Endothelial cell of umbilical vein (primary cell): ENCODE measurements around the gene APOC3. TPM values are rescaled to one million over a fixed set of nuclear protein-coding genes. Genes with fewer than 3 reads are reported as not detected.

Experiments
- BruUV-seq: library from RNA; stranded (reverse); fragments of 400-500 nt; replicated peaks from 2 replicates; lab custom pipeline; 2021; lab: Mats Ljungman, UMichigan
- CTCF ChIA-PET: fragments of 300-600, 350-600 bp; sonication (Branson Sonifier 250); formaldehyde crosslinking; loops from one replicate; lab custom pipeline; 2021; ENCODE audit warnings: antibody characterized with exemption, inconsistent platforms; lab: Charles Lee
- POLR2A ChIA-PET: fragments of 300-600, 350-600 bp; sonication (Branson Sonifier 250); formaldehyde crosslinking; loops from one replicate; lab custom pipeline; 2021; ENCODE audit warnings: antibody characterized with exemption, inconsistent platforms; lab: Charles Lee
- DNase-seq: peaks from one replicate; pipeline ENCODE4 v3.0.0-alpha.2; 2011; ENCODE audit warnings: low read depth, low spot score
- FAIRE-seq: peaks from 2 replicates; lab custom pipeline; 2011; peaks lifted over from hg19 to GRCh38; lab: Jason Lieb, UNC
- H2AFZ ChIP-seq: 2 replicates; pipeline ENCODE4 v1.6.0; 2012; ENCODE audit warnings: low read depth, low read length, control low read depth, inconsistent platforms
- H3K27ac ChIP-seq: 2 replicates; pipeline ENCODE4 v1.5.1; 2011; ENCODE audit warnings: low read depth, mild to moderate bottlenecking, control low read depth, low read length, moderate library complexity; ENCODE audit not compliant: insufficient read depth
- H3K27me3 ChIP-seq, 2 experiments: 2 replicates each; pipeline versions ENCODE4 v1.6.0 to v1.6.1; 2011; ENCODE audit warnings: low read length in 2 of 2, mixed read lengths in 1 of 2; ENCODE audit not compliant: control insufficient read depth in 2 of 2, insufficient read depth in 2 of 2
- H3K36me3 ChIP-seq, 2 experiments: 2 replicates in 1 of 2; 3 replicates in 1 of 2; pipeline ENCODE4 v1.5.1; 2011; ENCODE audit warnings: low read length in 2 of 2, mild to moderate bottlenecking in 1 of 2, moderate library complexity in 1 of 2; ENCODE audit not compliant: control insufficient read depth in 2 of 2, insufficient read depth in 2 of 2; ENCODE audit errors: extremely low read depth in 1 of 2
- H3K4me1 ChIP-seq: 3 replicates; pipeline ENCODE4 v1.5.1; 2011; ENCODE audit warnings: mild to moderate bottlenecking, low read length; ENCODE audit not compliant: control insufficient read depth, insufficient read depth; ENCODE audit errors: extremely low read depth
- H3K4me2 ChIP-seq: 2 replicates; pipeline ENCODE4 v1.6.1; 2011; ENCODE audit warnings: low read length, control low read depth, mixed read lengths; ENCODE audit not compliant: insufficient read depth
- H3K4me3 ChIP-seq, 3 experiments: fragments of 200-600 bp in 1 of 3; sonication (generic), shearing (Covaris generic) in 1 of 3; replicated peaks in 1 of 3; 2 replicates each; pipeline ENCODE4 v1.5.1; 2011 to 2016; ENCODE audit warnings: control low read depth in 3 of 3, low read length in 3 of 3, mild to moderate bottlenecking in 2 of 3, inconsistent platforms in 1 of 3, low read depth in 1 of 3, moderate library complexity in 1 of 3; ENCODE audit not compliant: insufficient read depth in 1 of 3
- H3K79me2 ChIP-seq: 2 replicates; pipeline ENCODE4 v1.6.0; 2012; ENCODE audit warnings: low read length, inconsistent platforms; ENCODE audit not compliant: control insufficient read depth, insufficient read depth
- H3K9ac ChIP-seq: replicated peaks from 2 replicates; pipeline ENCODE3; 2011; ENCODE audit warnings: low read length, control low read depth; ENCODE audit not compliant: insufficient read depth; ENCODE audit errors: extremely low read depth
- H3K9me1 ChIP-seq: replicated peaks from 3 replicates; pipeline ENCODE4 v1.6.0; 2011; ENCODE audit warnings: mild to moderate bottlenecking, low read length; ENCODE audit not compliant: control insufficient read depth, insufficient read depth; ENCODE audit errors: extremely low read depth
- H3K9me3 ChIP-seq: replicated peaks from 2 replicates; pipeline ENCODE4 v1.5.1; 2012; ENCODE audit warnings: low read length, inconsistent platforms; ENCODE audit not compliant: control insufficient read depth, insufficient read depth
- H4K20me1 ChIP-seq: replicated peaks from 2 replicates; pipeline ENCODE3; 2011; ENCODE audit warnings: mild to moderate bottlenecking, low read length; ENCODE audit not compliant: control insufficient read depth, insufficient read depth; ENCODE audit errors: extremely low read depth
- EZH2 ChIP-seq: IDR thresholded peaks from 2 replicates; pipeline ENCODE4 v1.6.1; 2012; ENCODE audit warnings: borderline replicate concordance, low read depth, mild to moderate bottlenecking, moderate library complexity, low read length, inconsistent platforms; ENCODE audit not compliant: severe bottlenecking
- FOS ChIP-seq: IDR thresholded peaks from 2 replicates; pipeline ENCODE4 v1.6.1; 2011; ENCODE audit warnings: mild to moderate bottlenecking, low read length, moderate library complexity, borderline replicate concordance; ENCODE audit not compliant: insufficient read depth
- GATA2 ChIP-seq: IDR thresholded peaks from 2 replicates; pipeline ENCODE4 v1.7.0; 2011; ENCODE audit warnings: low read depth, mild to moderate bottlenecking, moderate library complexity, mixed read lengths, low read length; ENCODE audit not compliant: insufficient read length, insufficient read depth
- JUN ChIP-seq: IDR thresholded peaks from 2 replicates; pipeline ENCODE4 v1.6.1; 2011; ENCODE audit warnings: borderline replicate concordance, low read depth; ENCODE audit not compliant: insufficient read length, insufficient read depth
- MYC ChIP-seq: IDR thresholded peaks from one replicate; pipeline ENCODE4 v1.6.1; 2011; ENCODE audit warnings: mild to moderate bottlenecking, low read depth, low read length
- POLR2A ChIP-seq: IDR thresholded peaks from 2 replicates; pipeline ENCODE4 v1.6.1; 2012; ENCODE audit warnings: low read depth, mild to moderate bottlenecking, control low read depth, low read length
- POLR2AphosphoS5 ChIP-seq: IDR thresholded peaks from 2 replicates; pipeline ENCODE4 v1.6.1; 2012; ENCODE audit warnings: low read depth, mild to moderate bottlenecking, control low read depth, low read length, moderate library complexity; ENCODE audit not compliant: insufficient read depth
- dilution Hi-C: fragments of 300-500 bp; cut with MboI; formaldehyde crosslinking; loops from one replicate; pipeline ENCODE4 v1.15.0; 2019; ENCODE audit warnings: low sequenced_read_pairs; ENCODE audit not compliant: extremely low pct_ligation_motif_present
- intact Hi-C: fragments of 100-400 bp; cut with micrococcal nuclease; formaldehyde crosslinking; loops from one replicate; pipeline ENCODE4 v1.10.0; 2022
- polyA plus RNA-seq, 4 experiments: library from polyadenylated mRNA; depleted of rRNA in 3 of 4; stranded (reverse) in 3 of 4; unstranded in 1 of 4; fragments of >200 nt; gene quantifications; 2 replicates each; pipeline versions ENCODE4 v1.2.1 to v1.2.3, GENCODE V29; 2011 to 2012; ENCODE audit warnings: missing spikeins in 1 of 4
- total RNA-seq: library from RNA; stranded (reverse); gene quantifications from 2 replicates; pipeline ENCODE4 v1.2.3, GENCODE V29; 2021
- TF ChIP-seq, protein P1 (sequence below), 2 donors: IDR thresholded peaks; 1 replicate in 1 of 2; 2 replicates in 1 of 2; pipeline ENCODE4 v1.5.1; 2011; ENCODE audit warnings: low read length in 2 of 2, mild to moderate bottlenecking in 2 of 2, moderate library complexity in 2 of 2, control low read depth in 1 of 2, inconsistent platforms in 1 of 2, low read depth in 1 of 2; ENCODE audit not compliant: insufficient read depth in 1 of 2; ENCODE audit errors: extremely low read depth in 1 of 2
- TF ChIP-seq, protein P2 (sequence below): IDR thresholded peaks from 2 replicates; pipeline ENCODE4 v1.6.1; 2011; ENCODE audit not compliant: insufficient read depth, insufficient read length

The APOC3 gene
- total and polyA plus RNA-seq, 2 donors (not counting 3 experiments of a cell fraction or from before 2014, with no cell fraction given), result not detected

DNA sequence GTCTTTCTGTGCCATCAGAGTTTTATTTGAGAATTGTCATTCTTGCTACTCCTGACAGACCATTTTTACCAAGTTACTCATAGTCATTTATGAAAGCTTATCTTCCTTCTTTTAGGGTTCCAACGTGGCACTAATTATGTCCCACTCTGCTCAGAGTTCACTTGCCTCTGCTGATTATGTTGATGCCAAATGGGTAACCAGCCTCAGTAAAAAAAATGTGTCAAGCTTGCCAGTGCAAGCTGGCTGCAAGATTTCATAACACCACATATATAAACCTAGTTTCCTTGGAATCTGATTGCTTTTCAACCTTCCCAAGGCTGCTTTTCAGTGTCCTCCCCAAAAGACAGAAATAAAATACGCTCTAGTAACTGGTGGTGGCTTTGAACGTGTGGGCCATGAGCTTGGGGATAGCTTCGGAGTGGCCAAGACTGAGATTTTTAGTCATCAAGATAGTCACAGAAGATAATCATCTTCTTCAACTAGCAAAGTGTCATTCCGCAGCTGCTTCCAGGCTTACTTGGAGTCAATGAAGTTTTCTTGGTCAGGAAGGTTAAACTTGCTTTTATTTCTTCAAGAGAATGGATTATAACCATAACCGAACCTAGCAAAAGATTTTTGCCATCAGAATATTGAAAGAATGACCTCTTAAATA is 37.2 kb downstream of the APOC3 start:
- no peak overlapping the region for H3K27ac ChIP-seq

More for the DNA sequence above, 37.2 kb downstream of the APOC3 start:
- CTCF ChIA-PET, result interaction anchor here (0.9 to 1.3 kb wide), 3 partner anchors 13 to 76 kb away, joined by 3 read pairs; partner anchors contain the start of gene APOA5
- BruUV-seq, result no TSS peak
- intact Hi-C loops (loop anchor here (5.0 kb wide), 1 partner anchor 75 kb away; the partner anchor contains the start of gene APOA5), dilution Hi-C loops (no loop called here)
- no peak for FAIRE-seq
- Histone ChIP-seq H3K36me3 (peaks cover 4 to 9% of the 10 kb centered on the region in 2 experiments), H3K27me3 (no peaks in the 10 kb centered on the region), H3K9ac (no peak overlapping the region), H2AFZ (no peak overlapping the region), H3K9me1 (no peaks in the 10 kb centered on the region), H3K4me3 (no peak overlapping the region), H3K4me1 (peaks cover 6% of the 10 kb centered on the region), H4K20me1 (no peaks in the 10 kb centered on the region), H3K4me2 (no peak overlapping the region), H3K9me3 (no peaks in the 10 kb centered on the region), H3K79me2 (no peaks in the 10 kb centered on the region)
- no peak for TF ChIP-seq MYC
- TF ChIP-seq EZH2, result no peak
- TF ChIP-seq POLR2AphosphoS5, result no peak
- no peak for TF ChIP-seq POLR2A
- TF ChIP-seq, protein P1, sequence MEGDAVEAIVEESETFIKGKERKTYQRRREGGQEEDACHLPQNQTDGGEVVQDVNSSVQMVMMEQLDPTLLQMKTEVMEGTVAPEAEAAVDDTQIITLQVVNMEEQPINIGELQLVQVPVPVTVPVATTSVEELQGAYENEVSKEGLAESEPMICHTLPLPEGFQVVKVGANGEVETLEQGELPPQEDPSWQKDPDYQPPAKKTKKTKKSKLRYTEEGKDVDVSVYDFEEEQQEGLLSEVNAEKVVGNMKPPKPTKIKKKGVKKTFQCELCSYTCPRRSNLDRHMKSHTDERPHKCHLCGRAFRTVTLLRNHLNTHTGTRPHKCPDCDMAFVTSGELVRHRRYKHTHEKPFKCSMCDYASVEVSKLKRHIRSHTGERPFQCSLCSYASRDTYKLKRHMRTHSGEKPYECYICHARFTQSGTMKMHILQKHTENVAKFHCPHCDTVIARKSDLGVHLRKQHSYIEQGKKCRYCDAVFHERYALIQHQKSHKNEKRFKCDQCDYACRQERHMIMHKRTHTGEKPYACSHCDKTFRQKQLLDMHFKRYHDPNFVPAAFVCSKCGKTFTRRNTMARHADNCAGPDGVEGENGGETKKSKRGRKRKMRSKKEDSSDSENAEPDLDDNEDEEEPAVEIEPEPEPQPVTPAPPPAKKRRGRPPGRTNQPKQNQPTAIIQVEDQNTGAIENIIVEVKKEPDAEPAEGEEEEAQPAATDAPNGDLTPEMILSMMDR (IDR thresholded peaks at IDR 0.05; ENCODE audit: extremely low read depth in 1 of 2, insufficient read depth in 1 of 2, low read depth in 1 of 2, low read length in 2 of 2), result no peak
- TF ChIP-seq JUN, result no peak
- TF ChIP-seq GATA2, result no peak
- TF ChIP-seq, protein P2, sequence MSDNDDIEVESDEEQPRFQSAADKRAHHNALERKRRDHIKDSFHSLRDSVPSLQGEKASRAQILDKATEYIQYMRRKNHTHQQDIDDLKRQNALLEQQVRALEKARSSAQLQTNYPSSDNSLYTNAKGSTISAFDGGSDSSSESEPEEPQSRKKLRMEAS, result no peak
- TF ChIP-seq FOS, result no peak
- POLR2A ChIA-PET, result no interaction called here
- DNase-seq, result no peak
